ENCODE data around the gene MAP2K6. TPM values are rescaled to one million over a fixed set of nuclear protein-coding genes. Genes with fewer than 3 reads are reported as not detected.

The MAP2K6 gene
- total RNA-seq, 1 donor from 2014 or later: 30.5 TPM

DNA sequence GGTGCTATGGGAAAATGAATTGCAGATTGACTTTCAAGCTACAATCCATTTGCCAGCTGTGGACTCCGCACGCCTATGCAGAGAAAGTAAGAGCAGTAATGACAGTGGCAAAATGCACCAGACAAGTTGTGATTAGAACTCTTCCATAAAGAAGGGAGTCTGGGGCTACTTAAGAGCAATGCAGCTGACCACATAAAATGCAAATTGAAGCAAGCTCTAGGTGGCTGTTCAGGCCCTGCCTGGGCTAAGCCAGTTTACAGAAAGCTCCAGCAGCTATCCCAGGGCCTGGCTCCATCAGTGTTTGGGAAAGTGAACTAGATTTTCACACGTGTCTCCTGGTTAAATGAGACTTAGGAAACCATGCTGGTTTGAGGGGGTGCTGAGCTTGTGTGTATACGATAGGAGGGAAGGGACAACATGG is 2.2 kb upstream of the MAP2K6 start:
- Mint-ChIP-seq H3K36me3 (ENCODE audit: low read depth, unreplicated experiment) (no peaks in the 10 kb centered on the region), H3K4me1 (ENCODE audit: unreplicated experiment) (peaks cover 7% of the 10 kb centered on the region), H3K27ac (ENCODE audit: unreplicated experiment) (no peak overlapping the region), H3K9me3 (ENCODE audit: unreplicated experiment) (no peaks in the 10 kb centered on the region), H3K4me3 (ENCODE audit: unreplicated experiment) (no peak overlapping the region), H3K27me3 (ENCODE audit: unreplicated experiment) (peaks cover 6% of the 10 kb centered on the region)
- no peak for DNase-seq (ENCODE audit: low spot score)
- no peak for TF ChIP-seq CTCF (IDR thresholded peaks at IDR 0.05; ENCODE audit: unreplicated experiment)

GRCh38 chr17:69415431-69415830 is 934 bp downstream of the MAP2K6 start:
- Mint-ChIP-seq H3K4me1 (ENCODE audit: unreplicated experiment) (peaks cover 24% of the 10 kb centered on the region), H3K9me3 (ENCODE audit: unreplicated experiment) (no peaks in the 10 kb centered on the region), H3K4me3 (ENCODE audit: unreplicated experiment) (no peak overlapping the region), H3K27ac (ENCODE audit: unreplicated experiment) (no peak overlapping the region), H3K27me3 (ENCODE audit: unreplicated experiment) (peaks cover 4% of the 10 kb centered on the region), H3K36me3 (ENCODE audit: low read depth, unreplicated experiment) (no peaks in the 10 kb centered on the region)
- no peak for DNase-seq (ENCODE audit: low spot score)
- no peak for TF ChIP-seq CTCF (IDR thresholded peaks at IDR 0.05; ENCODE audit: unreplicated experiment)

DNA sequence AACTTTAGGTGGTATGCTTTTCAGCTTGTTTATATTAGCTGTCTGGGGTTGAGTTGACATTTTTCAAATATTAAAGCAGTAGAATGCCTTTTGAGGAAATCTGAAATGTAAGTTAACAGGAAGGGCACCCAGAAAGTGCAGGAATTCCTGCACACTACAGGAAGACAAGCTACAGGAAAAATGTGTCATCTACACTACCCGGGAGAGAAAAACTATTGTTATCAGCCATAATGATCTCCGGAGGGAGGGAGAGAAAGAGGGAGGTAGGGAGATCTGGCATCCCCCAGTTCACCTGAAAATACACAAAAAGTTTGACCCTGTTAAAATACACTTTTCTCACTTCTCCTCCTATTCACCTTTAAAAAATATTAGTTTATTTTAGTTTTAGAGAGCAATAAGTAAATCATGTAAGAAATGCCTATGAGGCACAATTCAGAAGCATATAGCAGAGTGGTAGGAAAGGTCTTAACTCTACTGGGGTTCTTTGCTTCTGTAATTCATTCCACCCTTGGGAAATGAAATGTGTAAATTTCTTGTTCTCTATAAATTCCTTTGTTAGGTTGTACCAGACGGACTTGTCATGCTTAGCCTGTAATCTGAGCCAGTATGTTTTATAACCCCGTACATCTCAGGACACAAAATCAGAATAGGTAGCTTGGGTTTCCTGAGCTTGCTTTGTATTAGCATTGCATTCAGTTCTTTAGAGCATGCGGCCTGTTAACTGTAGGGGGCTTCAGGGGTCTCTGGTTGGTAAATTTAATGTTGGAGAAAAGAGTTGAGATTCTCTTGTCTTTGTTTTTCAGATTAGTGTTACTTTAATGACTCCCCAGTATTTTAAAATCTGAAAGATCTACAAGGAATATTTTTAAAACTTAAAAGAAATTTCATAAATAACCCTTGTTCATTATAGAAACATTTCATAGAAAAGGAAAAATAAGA is 3.3 kb downstream of the MAP2K6 start:
- no peaks in the 10 kb centered on the region for H3K9me3 Mint-ChIP-seq (ENCODE audit: unreplicated experiment)
- DNase-seq (ENCODE audit: low spot score): no peak
- H3K27me3 Mint-ChIP-seq (ENCODE audit: unreplicated experiment): peaks cover 5% of the 10 kb centered on the region
- H3K4me1 Mint-ChIP-seq (ENCODE audit: unreplicated experiment): peaks cover 36% of the 10 kb centered on the region
- TF ChIP-seq CTCF (IDR thresholded peaks at IDR 0.05; ENCODE audit: unreplicated experiment): no peak
- no peak overlapping the region for H3K27ac Mint-ChIP-seq (ENCODE audit: unreplicated experiment)
- peak overlapping the region; percentile 64 for H3K4me3 Mint-ChIP-seq (ENCODE audit: unreplicated experiment)
- no peaks in the 10 kb centered on the region for H3K36me3 Mint-ChIP-seq (ENCODE audit: low read depth, unreplicated experiment)

GRCh38 chr17:69418535-69418934 is 4.0 kb downstream of the MAP2K6 start:
- TF ChIP-seq CTCF (IDR thresholded peaks at IDR 0.05; ENCODE audit: unreplicated experiment): no peak
- Mint-ChIP-seq H3K36me3 (ENCODE audit: low read depth, unreplicated experiment) (peaks cover 1% of the 10 kb centered on the region), H3K9me3 (ENCODE audit: unreplicated experiment) (no peaks in the 10 kb centered on the region), H3K4me3 (ENCODE audit: unreplicated experiment) (no peak overlapping the region), H3K27me3 (ENCODE audit: unreplicated experiment) (peaks cover 2% of the 10 kb centered on the region), H3K4me1 (ENCODE audit: unreplicated experiment) (peaks cover 39% of the 10 kb centered on the region), H3K27ac (ENCODE audit: unreplicated experiment) (no peak overlapping the region)
- DNase-seq (ENCODE audit: low spot score): no peak

DNA sequence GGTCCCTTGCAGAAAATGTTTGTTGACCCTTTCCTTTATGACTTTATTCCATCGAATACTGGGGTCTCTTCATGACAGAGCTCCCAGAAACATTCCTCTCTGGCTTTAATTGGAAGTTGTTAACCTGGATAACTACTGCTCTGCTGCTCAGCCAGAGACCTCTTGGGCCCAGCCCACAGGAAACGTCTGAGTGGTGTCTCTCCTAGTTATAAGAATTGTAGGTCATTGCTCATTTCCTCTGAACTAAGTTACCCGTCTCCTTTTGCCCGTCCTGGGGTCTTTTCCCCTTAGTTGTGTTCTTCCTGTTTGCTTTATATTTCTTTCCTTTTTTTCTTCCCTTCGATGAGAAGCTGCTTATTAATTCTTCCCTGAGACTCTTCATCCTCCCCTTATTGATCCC is 9.0 kb downstream of the MAP2K6 start:
- DNase-seq (ENCODE audit: low spot score): no peak
- no peak for TF ChIP-seq CTCF (IDR thresholded peaks at IDR 0.05; ENCODE audit: unreplicated experiment)
- H3K36me3 Mint-ChIP-seq (ENCODE audit: low read depth, unreplicated experiment): peaks cover 4% of the 10 kb centered on the region
- no peaks in the 10 kb centered on the region for H3K9me3 Mint-ChIP-seq (ENCODE audit: unreplicated experiment)
- peaks cover 2% of the 10 kb centered on the region for H3K27me3 Mint-ChIP-seq (ENCODE audit: unreplicated experiment)
- peak overlapping the region; percentile 90 for H3K27ac Mint-ChIP-seq (ENCODE audit: unreplicated experiment)
- H3K4me1 Mint-ChIP-seq (ENCODE audit: unreplicated experiment): peaks cover 70% of the 10 kb centered on the region
- H3K4me3 Mint-ChIP-seq (ENCODE audit: unreplicated experiment): peak overlapping the region; percentile 49

Data from endothelial cell (in vitro differentiated cells).